PFSK-1 (cell line): ENCODE results near the gene NRL.

Experiments
- FOXP2 ChIP-seq: optimal IDR thresholded peaks from 2 replicates; pipeline ENCODE3; 2011; ENCODE audit warnings: borderline replicate concordance, control low read depth, inconsistent platforms; ENCODE audit not compliant: insufficient read depth; ENCODE audit errors: extremely low read length, extremely low read depth
- POLR2AphosphoS5 ChIP-seq: IDR thresholded peaks from 2 replicates; pipeline ENCODE4 v1.6.1; 2012; ENCODE audit warnings: low read depth, mild to moderate bottlenecking, control low read depth, low read length, moderate library complexity
- TAF1 ChIP-seq: IDR thresholded peaks from 2 replicates; pipeline ENCODE4 v1.6.1; 2012; ENCODE audit warnings: low read length, control low read depth, borderline replicate concordance; ENCODE audit not compliant: insufficient read depth

GRCh38 chr14:24131549-24131966 is 16.8 kb upstream of the NRL start:
- no peak for TF ChIP-seq FOXP2
- TF ChIP-seq TAF1: no peak
- no peak for TF ChIP-seq POLR2AphosphoS5
